MM.1S (cell line): ENCODE measurements around the gene ADGRV1.

Experiments
- EZH2 ChIP-seq: fragments of 300-600 bp; sonication (generic); optimal IDR thresholded peaks from 2 replicates; pipeline ENCODE3; 2017; ENCODE audit warnings: low read depth, mild to moderate bottlenecking, antibody characterized with exemption, low read length, mixed read lengths
- EZH2phosphoT487 ChIP-seq: fragments of 300-600 bp; sonication (generic); IDR thresholded peaks from 2 replicates; pipeline ENCODE4 v1.6.1; 2018; ENCODE audit warnings: antibody characterized with exemption, low read length
- TF ChIP-seq, protein P1 (sequence below): fragments of 300-600 bp; sonication (generic); IDR thresholded peaks from 2 replicates; pipeline ENCODE4 v1.5.1; 2016; ENCODE audit warnings: antibody characterized with exemption, low read length, mixed read lengths

DNA sequence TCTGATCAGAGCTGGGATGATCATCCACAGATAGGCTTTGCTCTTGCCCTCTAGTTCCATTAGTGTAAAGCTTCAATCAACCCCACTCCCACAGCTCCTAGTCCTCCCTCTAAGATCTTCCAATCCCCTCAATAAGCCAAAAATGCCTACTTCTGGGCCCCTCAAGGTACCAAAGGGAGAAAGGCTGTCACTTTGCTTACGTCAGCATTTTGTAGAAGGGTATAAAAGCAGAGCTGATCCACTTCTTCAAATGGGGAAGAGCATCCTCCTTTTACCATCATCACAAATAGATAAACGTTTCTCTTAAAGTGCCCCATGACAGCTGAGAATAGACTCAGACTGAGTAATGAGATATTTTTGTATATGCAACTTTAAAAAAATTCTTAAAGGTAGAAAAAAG lies 13.1 kb upstream of the ADGRV1 start:
- TF ChIP-seq, protein P1, sequence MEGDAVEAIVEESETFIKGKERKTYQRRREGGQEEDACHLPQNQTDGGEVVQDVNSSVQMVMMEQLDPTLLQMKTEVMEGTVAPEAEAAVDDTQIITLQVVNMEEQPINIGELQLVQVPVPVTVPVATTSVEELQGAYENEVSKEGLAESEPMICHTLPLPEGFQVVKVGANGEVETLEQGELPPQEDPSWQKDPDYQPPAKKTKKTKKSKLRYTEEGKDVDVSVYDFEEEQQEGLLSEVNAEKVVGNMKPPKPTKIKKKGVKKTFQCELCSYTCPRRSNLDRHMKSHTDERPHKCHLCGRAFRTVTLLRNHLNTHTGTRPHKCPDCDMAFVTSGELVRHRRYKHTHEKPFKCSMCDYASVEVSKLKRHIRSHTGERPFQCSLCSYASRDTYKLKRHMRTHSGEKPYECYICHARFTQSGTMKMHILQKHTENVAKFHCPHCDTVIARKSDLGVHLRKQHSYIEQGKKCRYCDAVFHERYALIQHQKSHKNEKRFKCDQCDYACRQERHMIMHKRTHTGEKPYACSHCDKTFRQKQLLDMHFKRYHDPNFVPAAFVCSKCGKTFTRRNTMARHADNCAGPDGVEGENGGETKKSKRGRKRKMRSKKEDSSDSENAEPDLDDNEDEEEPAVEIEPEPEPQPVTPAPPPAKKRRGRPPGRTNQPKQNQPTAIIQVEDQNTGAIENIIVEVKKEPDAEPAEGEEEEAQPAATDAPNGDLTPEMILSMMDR = no peak
- no peak for TF ChIP-seq EZH2phosphoT487
- no peak for TF ChIP-seq EZH2
